C1 segment of cervical spinal cord (tissue), 14 donors: ENCODE measurements around the gene CYP26B1.
A peak's percentile ranks its signal among the peaks of the same experiment; 100 is the strongest.

Experiments
- DNase-seq, 14 donors: peaks; one replicate each; lab custom pipeline; 2025; lab: John Stamatoyannopoulos, UW

Gene CYP26B1

DNA sequence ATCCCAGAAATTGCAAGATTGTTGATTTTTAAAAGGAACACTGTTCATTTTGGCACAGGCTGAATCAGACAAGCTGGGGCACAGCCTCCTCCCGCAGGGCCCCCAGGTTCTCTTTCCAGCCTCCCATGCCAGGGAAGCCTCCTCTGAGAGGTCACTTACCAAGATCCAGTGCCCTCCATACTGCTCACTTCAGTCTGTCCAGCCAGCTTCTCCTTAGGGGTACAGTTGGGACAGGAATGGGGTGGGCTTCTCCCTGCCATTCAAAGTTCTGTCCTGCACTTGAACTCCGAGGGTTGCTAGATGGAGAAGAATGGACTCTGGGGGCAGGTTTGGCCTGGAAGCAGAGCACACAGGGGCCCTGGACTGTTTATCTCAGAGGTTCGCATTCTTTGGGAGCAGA is 7.5 kb upstream of the CYP26B1 start:
- DNase-seq = no peak

DNA sequence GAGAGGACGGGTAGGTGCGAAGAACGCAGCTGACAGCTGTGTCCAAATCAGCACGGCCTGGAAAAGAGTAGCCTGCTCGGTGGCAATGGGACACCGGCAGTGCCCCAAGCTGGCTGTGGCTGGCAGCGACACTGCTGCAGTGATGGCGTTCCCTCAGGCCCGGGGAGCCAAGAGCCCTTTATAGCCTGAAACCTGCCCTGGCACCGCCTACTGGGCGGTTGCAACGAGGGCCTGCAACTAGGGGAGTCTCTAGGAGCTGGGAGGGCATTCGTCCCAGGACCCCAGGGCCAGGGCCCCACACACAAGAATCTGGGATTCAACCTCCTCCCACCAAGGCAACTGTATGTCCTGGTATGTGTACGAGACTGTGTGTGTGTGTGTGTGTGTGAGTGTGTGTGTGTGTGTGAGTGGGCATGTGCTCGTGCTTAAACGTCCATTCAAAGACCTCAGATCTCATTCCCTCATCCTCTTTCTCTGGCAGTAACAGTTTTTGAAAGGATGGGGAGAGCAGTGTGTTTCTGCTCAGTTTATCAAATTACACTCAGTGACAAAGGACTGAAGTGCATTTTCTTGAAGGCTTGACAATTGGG is 6.8 kb upstream of the CYP26B1 start:
- DNase-seq = no peak

DNA sequence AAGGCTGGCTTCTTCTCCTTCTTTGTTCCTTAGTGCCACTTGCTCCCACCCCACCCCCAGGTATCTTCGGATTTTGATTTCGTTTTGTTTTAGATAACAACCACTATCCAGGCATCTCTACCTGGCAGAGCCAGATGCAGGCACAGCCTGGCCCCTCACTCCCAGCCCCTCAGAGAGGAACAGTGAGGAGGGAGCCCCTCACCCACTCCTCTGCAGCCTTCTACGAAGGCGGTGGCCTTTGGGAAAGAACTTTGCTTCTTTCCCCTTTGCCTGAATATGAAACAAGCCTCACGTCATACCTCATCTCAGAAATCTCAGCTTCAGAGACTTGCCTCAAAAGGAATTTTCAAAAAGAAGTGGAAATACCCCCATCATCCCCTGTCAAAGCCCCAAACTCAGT is 6.3 kb upstream of the CYP26B1 start:
- no peak for DNase-seq

DNA sequence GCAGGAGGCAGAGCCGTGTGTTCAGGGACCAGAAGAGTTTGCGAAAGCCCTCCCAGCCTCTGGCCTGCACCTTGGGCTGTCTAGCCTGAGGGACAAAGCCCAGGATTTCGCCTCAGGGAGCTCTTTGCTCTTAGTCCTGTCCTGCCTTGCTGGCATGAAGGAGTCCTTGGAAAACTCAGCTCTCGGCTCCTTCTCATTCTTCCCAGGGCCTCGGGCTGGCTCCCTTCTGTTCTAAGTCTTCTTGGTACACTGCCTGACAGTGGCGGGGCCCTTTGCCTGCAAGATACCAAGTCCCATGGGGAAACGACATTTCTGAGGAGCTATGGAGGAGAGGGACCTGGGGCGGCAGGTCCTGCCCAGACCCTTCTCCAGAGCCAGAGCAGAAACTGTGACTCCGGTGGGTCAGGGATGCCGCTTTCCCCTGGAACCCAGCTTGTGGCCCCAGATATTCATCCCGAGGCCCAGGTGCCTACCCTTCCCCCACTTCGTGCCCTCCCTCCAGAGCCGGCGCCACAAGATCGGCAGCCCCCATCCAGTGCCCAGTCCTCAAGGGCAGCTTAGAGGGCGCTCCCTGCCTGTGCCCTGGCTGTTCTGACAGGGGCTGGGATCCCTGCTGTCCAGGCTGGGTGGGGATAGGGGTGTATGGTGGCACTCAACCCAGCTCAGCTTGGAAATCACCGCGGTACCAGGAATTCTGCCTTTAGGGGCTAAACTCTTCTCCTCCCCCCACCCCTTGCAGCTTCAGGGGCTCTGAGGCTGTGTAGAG is 5.5 kb upstream of the CYP26B1 start:
- DNase-seq = no peak

DNA sequence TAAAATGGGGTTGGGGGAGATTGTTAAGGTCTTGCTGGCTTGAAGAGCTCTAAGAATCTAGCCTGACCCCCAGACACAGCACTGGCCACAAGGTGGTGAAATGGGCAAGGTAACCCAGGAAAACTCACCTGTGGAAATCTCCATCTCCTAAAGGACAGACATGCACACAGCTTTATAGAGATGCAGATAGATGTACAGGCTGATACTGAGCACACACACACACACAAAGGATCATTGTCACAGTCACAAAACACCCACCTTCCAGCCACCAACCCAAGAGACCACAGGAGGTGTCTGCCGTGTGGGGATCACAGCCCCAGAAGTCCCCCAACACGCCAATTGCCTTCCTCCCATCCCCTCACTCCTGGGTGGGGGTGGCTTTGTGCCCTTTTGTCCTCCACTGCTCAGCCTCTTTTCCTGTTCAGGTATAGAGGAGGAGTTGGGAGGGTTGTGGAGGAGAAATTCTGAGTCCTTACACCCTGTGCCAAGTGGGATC is 3.2 kb upstream of the CYP26B1 start:
- DNase-seq = no peak

DNA sequence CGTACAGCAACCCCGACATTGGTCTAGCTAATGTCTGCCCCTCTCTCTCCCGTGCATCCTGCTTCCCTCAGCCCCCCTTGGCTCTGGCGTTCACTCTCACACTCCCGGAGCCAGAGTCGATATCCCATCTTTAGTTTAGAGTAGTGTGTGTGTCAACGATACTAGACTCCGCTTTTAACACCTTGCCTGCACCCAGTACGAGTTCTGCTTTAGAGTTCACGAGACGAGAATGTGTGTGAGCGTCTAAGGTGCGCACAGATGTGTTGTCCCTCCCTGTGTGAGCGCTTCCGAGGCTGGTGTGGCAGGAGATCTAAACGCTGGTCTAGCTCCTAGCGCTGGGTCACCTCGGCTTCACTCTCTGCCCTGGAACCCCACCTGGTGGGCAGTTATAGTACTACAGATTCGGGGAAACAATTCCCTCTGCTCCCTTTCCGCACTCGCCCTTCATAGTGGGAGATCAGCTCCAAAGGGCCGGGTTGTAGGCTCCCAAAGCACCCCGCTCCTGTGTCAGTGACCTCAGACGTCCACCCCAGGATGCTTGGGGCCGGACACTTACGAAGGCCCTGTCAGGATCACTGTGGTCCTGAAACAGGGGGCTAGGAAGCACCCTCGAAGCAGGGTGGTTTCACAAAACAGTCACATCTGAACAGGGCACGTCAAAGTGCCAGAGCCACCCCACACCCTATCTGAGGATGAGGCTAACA is 2.6 kb upstream of the CYP26B1 start:
- peak in 12 of 14 donors; percentile 34 to 84 (median 70) for DNase-seq

DNA sequence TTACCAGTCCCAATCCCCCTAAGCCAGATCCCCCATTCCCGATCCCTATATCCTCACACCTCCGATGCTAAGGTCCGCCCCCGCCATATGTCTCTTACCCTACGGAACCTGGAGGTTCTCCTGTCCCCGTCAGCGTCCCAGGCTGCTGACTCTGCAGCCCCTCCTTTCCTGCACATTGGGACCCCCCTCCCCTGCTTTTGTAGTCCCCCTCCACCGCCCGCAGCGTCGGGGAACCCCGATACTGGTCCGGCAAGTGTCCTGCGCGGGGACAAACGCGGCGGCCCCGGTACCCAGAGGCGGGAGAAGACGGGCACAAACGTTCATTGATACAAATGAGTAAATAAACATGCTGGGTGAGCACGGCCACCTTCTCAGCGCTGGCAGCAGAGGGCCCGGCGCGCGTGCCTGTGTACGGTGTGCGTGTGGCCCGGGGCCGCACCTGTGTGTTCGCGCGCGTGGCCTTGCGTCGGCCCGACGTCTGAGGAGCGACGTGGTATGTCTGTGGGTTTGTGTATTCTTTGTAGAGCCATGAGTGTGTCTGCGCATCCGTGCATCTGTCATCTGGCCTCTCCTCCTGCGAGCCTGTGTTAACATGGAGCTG is 2.0 kb upstream of the CYP26B1 start:
- peak in 2 of 14 donors; percentile 61 to 68 for DNase-seq

DNA sequence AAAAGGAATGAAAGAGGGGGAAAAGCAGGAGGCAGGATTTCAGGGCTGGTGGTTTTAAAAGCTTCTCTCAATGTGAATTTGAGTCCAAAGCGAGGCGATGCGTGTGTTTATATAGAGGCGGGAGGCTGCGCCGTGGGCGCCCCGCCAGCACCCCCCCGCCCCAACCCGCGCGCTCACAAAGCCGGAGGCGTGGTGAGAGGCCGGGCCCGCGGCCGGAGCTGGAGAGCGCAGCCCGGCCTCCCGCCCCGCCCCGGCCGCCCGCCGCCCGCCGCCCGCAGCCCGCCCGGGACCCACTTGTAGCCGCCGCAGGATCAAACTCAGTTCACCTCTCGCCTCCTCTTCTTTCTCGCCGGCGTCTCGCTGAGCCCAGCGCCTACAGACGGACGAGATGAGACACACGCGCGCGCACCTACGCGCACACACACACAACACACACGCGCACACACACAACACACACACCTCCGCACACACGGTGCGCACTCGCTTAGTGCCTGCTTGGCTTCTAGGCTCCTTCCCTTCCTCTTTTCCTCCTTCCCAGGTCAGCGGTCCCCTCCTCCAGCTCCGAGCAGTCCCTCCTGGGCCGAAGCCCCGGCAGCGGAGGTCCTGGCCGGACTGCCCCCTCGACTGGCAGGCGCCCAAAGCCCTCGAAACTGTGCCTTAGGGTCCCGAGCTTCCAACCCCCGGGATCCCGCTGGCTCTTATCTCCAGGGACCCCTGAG is 1.3 kb upstream of the CYP26B1 start:
- DNase-seq = peak in 7 of 14 donors; percentile 17 to 51 (median 40)

DNA sequence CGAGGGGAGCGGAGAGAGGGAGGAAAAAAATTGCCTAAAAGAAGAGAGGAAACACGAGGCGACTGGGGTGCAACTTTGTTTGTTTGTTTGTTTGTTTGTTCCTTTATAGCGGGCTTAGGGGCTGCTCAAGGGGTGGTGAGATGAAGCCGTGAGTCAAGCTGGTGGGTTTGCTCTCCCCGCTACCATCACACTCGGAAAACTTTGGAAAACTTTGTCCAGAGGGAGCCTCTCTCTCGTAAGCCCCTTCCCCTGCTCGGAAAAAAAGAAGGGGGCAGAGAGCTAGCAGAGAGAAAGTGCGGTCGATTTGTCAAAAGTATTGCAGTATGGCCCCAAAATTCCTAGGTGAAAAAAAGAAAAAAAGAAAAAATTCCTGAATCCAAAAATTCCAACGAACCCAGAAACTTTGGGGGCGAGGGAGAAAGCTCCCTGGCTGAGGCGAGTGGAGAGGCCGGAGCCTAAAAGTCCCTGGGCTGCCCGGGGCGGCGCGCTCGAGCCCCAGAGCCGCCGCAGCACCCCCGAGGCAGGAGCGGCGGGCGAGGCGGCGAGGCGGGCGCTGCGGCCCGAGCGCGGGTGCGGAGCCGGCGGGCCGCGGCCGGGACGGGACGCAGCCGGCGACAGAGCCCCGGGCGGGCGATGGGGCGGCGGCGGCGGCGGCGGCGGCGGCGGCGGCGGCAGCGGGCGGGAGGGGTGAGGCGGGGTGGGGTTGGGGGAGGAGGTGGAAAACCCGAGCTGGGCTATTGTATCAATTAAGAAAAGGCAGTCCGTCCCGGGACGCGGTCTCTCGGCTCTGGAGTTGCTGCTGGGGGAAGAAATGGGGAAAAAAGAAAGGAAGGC is 558 bp upstream of the CYP26B1 start:
- DNase-seq = no peak

DNA sequence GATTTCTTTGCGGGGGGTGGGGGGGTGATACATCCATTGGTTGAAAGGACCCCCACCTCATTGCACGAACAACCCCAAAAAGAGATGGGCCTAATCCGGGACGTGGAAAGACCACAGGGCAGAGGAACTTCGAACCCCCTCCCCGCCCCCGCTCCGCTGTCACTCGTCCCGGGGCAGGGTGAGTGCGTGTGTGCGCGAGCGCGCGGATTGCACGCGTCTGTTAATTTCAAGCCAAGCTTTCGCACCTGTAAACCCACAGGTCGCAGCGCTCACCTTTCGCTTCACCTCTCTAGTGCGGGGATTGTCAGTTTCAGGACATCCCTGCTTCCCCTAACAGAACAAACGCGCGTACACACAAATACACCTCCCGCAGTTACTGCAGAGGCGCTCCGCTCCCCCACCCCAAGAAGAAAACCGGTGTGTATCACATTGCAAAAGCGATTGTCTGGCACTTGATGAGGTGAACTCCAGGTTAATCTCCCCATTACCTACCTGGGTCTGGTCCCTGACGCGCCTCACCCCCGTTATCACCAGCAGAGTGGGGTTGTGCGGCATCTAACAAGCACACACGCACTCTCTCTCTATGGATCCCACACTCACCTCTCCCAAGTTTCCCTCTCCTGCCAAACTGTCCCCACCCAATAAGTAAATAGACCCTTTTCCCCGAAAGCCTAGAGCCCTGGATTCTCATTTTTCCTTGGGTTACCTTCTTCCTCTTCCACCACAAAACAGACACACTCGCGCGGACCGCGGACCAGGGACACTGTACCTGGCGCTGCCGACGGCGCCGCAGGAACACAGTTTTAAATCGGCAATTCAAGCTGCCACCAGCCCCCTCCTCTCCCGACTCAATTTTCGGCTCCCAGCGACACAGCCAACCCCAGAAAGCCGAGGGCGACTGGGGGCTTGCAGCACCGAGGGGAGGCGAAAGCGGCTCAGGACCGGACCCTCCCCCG is 1.0 kb downstream of the CYP26B1 start:
- DNase-seq = peak in 1 of 14 donors; percentile 69

DNA sequence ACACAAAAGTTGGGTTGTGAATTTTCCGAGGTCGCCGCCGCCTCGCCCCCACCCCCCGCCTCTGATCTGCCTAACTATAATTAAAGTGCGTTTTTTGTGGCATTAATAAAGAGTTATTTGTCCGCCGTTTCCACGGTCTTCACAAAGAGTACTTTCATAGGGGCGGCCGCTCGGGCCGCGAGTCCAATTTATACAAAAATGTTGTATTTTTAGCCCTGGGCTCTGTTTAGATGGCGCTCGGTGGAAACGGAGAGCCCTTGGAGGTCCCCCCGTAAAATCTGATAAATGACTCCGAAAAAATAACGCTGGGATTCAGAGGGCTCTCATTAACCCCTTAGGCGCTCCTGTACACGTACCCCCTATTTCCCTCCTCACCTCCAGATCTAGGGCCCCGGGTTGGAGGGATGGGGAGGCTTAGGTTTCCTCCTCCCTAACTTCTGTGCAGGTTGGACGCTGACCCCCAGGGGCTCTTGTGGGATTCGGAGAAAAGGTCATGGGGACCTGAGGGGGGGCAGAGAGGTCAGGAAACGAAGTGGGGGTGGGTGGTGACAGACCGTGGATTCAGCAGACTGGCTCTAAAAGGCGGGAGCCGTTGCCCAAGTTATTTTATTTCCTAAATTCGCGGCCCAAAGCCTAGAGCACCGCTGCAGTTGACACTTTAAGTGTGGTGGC is 1.9 kb downstream of the CYP26B1 start:
- DNase-seq = no peak

DNA sequence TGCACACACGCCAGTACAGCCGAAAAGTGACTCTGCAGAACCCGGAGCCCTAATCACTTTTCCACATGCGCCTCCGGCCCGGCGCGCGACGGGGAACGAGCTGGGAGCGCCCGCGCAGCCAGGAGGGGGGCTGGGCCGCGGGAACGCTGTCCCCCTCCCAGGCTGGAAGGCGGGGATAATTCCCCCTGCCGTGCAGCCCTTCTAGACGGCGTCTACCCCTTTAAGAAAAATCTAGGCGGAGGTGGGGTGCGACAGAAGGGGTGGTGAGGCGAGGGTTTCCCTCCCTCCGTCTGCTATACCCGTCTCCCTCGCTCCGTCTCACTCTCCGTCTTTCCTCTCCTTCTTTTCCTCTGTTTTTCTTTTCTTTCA is 2.4 kb downstream of the CYP26B1 start:
- DNase-seq = peak in 1 of 14 donors; percentile 79

DNA sequence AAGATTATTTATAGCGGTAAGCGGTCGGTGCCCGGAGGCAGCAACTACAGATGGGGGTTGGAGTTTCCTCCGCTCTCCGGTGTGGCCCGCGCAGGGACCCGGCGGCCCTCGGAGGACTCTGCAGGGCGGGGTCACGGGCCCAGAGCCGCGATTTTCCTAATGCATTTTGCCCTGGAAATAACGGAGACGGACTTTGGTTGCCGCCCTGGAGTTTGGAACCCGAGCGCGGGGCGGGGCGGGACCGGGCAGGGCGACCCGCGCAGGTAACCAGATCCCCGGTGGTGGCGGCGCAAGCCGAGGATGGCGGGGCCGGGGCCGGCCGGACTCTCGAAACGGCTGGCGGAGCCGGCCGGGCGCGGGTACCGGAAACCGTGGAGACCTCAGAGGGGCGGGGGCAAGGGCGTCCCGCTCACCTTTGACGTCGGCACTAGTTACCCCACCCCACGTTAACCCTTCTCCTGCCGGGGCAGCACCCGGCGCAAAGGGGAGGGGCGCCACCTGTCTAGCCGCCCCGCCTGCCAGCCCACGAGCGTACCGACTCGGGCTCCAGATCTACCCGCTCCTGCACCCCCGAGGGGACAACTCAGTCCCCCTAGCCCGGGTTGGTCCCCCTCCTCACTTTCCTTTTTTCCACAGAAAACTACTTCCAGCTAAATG is 2.9 kb downstream of the CYP26B1 start:
- DNase-seq = peak in 1 of 14 donors; percentile 80

DNA sequence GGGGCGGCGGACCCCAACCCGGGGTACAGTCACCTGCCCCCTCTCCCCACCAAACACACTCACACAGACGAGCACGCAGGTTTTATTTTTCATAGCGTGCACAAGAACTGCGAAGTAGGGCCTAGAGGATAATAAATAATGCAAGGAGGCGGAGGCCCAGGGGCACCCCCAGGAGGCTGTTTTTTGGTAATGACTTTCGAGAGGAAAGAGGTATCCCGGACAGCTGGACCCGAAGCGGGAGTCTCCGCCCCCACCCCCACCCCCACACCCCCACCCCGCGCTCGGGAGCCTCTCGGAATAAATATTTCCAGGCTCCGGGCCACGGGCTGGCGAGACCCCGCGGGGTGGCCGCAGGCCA is 3.4 kb downstream of the CYP26B1 start:
- DNase-seq = no peak

DNA sequence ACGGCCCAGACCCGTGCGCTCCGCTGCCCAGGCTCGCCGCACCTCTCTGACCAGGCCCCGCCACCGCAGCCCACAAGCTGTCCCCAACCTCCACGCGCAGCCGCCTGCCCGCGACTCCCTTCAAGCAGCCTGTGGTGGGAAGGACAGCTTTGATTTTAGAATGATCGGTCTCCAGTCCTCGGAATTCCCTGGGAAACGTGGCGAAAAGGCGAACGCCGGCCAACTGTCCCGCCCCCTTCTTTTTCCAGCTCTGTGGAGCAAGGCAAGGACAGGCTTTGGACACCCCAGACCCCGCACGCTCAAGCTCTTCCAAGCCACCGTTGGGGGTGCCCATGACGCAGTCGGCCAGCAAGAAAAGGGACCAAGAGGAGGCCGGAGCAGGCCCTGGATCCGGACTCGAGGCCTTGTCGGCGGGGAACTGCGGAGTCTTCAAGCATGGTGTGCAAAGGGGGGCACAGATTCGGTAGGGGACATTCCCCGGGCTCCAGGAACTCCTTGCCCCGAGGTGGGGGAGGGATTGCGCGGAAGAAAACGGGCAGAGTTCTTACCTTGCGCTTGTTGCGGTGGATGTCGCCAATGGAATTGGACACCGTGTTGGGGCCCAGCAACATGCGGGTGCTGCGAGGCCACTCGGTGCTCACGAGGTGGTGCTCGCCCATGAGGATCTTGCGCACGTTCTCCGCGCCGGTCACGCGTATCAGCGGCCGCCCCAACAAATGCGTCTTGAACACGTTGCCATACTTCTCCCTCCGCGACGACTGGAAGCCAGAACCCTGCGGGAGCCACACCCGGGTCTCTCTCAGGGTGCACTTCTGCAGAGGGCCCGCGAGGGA is 4.0 kb downstream of the CYP26B1 start:
- DNase-seq = peak in 2 of 14 donors; percentile 27 to 68

DNA sequence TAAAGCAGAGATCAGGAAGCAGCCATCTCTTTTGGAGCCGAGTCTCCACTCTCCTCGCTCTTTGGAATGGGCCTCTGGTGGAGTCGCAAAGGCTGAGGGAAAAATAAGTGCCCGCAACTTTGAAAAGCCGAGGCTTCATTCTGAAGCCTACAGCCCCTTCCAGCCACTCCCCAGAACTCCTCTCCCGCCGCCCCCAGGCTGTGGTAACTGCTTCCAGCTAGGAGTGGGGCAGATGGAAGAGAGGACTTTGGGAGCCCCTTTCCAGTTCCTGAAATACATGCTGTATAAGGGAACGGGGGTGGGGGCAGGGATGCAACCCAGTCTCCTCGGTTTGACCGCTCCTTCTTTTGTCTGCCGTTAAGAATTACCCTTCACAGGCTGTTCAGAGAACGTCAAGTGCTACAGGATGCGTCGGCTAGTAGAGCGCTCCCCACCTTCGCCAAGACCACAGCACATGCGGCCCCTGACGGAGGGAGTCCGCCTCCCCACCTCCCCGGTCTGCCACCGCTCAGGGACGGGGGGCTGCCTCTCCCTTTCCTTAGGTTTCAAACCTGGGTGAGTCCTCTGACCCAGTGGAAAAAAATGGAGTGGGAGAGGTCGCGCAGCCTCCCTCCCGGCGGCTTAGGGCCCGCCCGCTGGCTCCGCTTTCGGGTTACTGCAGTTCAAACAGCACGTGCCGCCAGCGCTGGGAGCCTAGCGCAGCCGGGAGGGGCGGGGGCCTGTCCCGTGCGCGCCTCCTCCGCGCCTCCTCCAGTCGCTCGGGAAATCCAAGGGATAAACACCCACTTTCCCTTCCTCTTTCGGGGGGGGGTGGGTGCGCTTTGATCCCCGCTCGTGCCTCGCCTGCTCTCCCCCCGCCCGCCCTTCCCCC is 4.9 kb downstream of the CYP26B1 start:
- DNase-seq = peak in 1 of 14 donors; percentile 68
